HG03039 (cell line): ENCODE results near the gene SMDT1.

Experiments used
- ATAC-seq: cut with Tn5 transposase; IDR thresholded peaks from one replicate; pipeline ENCODE4 v1.9.1; 2021; ENCODE audit warnings: mild to moderate bottlenecking, moderate library complexity; ENCODE audit not compliant: unreplicated experiment

Gene SMDT1, protein sequence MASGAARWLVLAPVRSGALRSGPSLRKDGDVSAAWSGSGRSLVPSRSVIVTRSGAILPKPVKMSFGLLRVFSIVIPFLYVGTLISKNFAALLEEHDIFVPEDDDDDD

DNA sequence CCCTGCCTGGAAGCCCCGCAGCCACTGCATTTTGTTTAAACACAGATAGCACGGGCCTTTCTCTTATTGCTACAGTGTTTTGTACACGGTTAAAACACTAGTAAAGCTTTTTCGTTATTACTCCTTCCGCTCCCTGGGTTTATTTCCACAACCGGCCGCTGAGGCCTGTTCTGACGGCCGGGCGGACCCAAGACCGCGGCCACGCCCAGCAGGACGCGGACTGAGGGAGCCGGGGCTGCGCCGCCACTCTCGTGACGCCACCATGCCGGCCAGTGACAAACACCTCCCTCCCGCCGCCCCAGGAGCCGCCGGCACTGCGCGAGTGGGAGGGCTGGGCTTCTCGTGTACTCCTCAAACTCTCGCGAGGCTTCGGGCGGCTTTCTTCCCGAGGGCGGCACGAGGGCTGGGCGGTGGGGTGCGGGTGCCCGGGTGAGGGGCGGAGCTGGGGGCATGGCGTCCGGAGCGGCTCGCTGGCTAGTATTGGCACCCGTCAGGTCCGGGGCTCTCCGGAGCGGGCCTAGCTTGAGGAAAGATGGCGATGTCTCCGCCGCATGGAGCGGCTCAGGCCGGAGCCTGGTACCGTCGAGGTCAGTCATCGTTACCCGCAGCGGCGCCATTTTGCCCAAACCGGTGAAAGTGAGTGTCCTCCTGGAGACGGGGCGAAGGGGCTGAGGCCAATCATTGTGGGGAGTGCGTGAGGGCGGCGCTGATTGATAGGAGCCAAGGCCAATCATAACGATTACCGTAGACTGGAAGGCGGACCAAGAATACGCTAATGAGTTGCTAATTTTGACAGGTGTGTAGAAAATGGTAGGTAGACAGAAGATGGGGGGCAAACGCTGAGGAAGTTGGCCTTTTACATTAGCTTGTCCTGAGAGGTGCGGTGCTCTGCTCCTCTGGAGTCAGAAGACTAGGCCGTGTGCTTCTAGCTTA, at the start of gene SMDT1:
Gene SMDT1, plus strand, starts transcription at position 382 of the 933 bp plus-strand sequence. Its CDS starts 69 bp downstream, at position 451.
- peak; percentile 83 for ATAC-seq

DNA sequence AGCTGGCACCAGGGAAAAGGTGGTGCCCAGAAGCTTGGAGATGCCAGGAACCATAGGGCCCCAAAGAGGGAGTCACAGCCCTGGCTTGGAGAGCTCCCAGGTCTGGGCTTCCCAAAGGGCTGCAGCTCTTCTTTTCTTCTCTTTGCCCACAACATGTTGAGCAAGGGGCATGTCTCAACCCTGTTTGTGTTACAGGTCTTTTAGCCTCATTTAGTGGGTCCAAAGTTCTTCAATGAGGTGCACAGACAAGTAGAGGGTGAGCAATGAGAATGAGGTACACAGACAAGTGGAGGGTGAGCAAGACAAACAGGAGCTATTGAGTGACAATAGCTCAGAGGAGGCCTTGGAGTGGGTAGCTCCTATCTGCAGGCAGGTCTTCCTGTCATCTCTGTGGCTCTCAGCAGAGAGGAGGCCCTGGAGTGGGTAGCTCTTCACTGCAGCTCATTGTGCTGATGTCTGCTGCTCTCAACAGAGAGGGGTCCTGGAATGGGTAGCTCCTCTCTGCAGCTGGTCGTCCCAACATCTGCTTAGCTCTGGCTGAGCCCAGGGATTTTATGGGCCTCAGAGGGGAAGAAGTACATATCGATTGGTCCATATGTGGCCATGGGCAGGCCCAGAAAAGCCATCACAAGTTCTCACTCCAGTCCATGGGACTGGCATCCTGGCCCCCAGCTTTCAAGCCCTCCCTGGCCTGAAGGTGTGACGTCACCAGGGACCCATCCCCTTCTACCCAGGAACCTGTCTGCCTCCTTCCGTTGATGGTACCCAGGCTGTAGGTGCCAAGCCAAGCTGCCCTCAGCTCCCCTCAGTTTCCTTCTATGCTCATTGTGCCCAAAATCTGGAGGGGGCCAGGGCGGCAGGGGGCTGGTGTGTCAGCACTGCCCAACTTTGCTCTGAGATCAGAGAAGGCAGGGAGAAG, 46.0 kb upstream of the SMDT1 start:
- no peak for ATAC-seq

DNA sequence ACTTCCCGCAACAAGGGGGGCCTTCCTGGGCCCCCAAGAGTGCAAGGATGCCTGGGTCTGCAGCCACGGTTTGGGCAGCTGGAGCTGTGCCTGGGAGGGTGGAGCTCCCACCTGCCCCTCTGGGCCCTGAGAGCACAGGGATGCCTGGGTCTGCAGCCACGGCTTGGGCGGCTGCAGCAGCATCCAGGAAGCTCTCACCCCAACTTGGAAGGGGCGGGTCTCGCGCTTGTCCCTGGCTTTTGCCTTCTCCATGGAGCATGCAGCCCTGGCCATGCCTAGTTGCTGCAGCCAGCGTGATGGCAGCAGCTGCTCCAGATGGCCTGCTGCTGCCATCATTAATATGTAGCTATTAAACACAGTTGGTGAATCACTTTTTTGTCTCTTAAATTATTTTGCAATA, 44.2 kb upstream of the SMDT1 start:
- no peak for ATAC-seq

DNA sequence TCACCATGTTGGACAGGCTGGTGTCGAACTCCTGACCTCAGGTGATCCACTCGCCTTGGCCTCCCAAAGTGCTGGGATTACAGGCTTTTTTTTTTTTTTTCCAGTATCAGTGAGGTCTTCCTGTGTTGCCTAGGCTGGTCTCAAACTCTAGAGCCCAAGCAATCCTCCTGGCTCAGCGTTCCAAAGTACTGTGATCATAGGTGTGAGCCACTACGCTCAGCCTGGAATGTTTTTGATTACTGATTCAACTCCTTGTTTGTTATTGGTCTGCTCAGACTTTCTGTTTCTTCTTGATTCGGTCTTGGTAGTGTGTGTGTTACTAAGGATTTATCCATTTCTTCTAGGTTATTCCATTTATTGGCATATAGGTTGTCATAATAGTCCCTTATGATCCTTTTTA, 40.2 kb upstream of the SMDT1 start:
- ATAC-seq, result no peak

DNA sequence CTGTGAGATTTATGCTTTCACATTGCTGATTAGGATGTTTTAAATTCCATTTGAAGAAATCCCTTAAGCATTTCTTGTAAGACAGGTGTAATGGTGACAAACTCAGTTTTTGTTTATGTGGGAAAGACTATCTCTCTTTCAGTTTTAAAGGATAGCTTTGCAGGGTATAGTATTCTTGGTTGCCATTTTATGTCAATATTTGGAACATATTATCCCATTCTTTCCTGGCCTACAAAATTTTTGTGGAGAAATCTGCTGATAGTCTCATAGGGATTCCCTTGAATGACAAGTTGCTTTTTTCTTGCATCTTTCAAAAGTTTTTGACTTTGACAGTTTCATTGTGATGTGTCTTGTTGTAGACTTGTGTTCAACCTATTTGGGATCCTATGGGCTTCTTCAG, 37.7 kb upstream of the SMDT1 start:
- no peak for ATAC-seq

DNA sequence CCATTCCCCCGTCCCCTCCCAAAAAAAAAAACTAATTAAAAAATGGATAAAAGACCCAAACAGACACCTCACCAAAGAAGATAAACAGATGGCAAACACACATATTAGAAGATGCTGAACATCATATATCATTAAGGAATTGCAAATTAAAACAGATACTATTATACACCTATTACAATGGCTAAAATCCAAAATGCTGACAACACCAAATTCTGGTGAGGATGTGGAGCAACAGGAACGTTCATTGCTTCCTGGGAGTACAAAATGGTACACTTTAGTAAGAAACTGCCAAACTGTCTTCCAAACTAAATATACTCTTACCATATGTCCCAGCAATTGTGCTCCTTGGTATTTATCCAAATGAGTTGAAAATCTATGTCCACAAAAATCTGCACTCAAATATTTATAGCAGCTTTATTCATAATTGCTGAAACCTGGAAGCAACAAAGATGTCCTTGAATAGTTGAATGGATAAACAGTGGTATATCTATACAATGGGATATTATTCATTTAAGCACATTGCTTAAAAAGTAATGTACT, 28.8 kb upstream of the SMDT1 start:
- no peak for ATAC-seq

DNA sequence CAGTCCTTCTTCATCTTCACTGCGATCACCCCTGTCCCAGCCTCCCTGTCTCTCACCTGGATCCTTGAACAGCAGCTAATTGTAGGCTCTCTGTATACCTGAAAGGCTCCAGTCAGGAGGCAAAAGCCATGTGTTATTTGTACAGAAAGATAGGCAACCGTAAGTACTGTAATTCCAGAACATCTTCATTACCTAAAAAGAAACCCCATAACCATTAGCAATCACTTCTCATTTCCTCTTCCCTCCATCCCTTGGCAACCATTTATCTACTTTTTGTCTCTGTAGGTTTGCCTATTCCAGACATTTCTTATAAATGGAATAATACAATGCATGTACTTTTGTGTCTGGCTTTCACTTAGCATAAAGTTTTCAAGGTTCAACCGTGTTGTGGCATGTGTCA, 26.7 kb upstream of the SMDT1 start:
- no peak for ATAC-seq

DNA sequence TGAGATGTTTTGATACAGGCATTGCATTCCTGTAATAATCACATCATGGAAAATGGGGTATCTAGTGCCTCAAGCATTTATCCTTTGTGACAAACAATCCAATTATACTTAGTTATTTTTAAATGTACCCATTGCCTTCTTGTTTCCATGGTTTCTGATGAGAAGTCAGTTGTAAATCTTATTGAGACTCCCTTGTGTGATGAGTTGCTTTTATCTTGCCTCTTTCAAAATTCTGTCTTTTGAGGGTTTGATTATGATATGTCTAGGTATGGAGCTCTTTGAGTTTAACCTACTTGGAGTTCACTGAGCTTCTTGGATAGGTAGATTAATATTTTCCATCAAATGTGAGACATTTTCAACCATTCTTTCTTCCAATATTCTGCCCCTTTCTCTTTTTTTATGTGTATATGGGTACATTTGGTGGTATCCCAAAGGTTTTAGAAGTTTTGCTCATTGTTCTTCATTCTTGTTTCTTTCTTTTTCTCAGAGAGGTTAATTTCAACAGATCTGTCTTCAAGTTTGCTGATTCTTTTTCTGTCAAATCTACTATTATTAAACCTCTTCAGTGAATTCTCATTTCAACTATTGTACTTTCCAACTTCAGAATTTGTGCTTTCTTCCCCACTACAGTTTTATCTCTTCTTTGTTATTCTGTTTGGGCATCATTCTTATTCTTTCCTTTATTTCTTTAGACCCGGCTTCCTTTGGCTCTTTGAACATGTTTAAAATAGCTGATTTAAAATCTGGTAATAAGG, 22.6 kb upstream of the SMDT1 start:
- ATAC-seq, result no peak

DNA sequence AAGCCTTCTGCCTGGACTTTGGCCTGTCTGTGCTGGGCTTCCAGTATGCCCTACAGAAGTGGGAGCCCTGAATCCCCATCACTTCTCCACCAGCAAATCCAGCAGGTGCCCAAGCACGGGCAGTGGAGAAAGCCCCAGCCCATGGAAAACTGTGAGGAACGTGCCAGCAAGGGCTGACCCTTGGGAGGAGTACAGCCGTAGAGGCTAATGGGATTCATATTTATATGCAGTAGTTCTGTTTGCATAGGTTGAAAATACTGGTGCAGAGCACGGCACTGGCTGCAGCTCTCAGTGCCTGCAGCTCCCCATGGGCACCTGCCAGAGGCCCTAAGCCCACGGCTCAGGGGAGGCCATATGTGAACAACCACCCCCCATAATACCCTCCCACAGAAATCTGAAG, 19.0 kb upstream of the SMDT1 start:
- ATAC-seq, result no peak

DNA sequence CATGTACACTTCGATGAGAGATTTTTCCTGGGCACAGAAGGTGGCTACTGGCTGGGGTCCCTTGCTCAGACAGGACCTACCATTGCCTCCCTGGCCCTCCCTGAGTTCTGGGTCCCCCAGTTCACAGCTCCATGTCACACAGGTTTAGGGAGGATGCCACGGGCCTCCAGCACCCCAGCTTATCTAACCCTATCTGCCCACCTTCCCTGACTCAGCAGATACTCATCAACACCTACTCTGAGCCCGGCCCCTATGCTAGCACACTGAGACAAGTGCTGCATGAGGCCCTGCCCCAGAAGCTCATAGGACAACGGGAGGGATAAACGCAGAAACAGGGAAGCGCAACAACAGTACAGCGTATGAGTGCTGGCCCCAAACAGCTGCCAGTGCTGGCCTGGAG, 18.5 kb upstream of the SMDT1 start:
- ATAC-seq, result no peak

DNA sequence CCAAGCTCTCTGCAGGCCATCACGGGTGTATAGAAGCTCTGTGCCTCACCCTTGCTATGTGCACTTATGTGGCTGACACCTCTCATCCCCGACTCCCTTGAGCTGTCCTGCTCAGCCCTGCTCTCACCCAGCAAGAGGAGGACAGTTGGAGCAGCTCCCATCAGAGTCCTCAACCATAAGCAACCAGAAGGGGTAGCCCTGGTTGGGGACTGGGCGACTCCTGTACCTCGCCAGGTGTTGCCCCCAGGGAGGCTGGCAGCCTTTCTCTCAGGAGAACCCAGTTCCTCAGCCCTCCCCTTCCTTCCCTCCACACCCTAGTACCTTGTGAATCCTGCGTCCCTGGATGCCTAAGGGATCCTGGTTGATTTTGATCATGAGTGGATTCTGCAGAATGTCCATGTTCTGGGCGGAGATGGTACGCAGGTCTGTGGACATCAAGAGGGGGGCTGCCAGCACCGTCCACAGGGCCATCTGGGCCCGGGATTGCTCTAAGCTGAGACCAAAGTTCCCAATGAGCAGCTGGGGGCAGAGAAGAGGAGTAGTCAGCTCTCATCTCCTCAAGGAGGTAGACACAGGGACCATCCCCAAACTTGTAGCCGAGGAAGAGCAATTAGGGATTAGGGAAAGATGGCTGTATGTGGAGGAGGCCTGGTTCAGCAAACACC, 16.9 kb upstream of the SMDT1 start:
- no peak for ATAC-seq

DNA sequence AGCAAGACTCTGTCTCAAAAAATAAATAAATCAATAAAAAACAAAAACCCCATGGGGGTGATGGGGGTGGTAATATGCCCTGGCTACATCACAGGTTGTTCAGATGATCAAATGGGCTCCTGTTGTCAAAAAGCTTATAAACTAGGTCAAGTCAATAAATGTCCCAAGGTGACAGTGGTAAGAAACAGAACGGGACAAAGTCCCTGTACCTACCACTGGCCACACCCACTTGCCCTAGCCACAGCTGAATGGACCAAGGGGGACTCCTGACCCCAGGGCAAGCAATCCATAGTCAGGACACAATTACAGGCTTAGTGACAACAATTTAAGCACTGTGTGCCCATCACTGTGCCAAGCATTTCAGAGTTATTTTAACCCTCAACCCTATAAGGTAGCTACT, 14.9 kb upstream of the SMDT1 start:
- ATAC-seq, result no peak

DNA sequence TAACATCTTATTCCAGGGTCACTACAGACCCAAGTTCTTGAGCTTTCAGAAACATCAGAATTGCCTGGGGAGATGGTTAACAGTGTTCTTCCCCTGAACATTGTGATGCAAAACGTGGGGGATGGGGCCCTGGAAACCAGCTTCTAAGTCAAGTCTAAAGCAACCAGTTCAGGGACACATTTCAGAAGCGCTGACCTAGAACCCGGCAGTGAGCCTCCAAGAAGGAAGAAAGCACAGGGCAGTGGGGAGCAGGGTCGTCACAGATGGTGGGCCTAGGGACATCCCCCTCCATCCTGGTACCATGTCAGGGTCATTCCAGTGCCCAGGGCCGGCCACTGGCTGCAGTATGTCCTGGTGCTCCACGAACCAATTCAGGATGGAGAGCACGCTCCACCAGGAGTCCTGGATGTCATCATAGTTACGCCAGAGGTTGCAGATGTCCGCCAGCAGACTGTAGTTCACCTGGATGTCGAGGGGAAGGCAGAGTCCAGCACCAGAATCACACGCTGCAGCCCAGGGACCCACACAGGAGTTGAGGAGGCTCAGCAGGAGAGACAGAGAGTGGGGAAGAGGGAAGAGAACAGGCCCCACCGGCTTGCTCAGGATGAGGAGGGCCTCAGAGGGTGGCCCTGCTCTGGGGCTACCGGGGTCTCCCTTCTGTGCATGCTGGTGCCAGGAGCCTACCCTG, 13.9 kb upstream of the SMDT1 start:
- ATAC-seq, result no peak

DNA sequence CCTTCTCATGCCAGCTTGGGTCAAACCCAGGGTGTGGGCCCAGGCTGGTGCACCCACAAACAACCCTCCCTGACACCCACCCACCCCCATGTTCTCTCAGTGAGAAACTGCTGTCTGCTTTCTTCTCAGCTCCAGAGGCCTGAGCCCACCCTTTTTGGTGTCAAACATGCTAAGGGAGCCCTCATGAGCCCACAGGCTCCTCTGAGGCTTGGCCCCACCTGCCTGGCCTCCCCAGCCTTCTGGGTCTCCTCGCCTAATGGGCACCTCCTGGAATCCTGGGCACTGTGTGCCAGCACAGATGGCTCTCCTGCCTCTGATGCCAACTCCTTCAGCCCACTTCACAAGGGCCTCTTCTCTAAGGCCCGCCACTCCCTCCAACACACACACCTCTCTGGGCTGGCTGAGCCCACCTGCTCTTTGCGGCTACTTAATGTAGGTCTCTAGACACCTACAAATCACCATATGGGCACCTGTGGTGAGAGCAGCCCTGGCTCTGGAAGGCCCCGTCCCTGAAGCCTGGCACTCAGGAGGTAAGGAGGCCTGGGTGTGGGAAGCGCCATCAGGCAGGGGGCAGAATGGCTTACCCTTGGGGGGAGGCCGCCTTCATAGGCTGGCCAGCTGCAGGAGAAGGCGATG, 13.3 kb upstream of the SMDT1 start:
- ATAC-seq, result no peak

DNA sequence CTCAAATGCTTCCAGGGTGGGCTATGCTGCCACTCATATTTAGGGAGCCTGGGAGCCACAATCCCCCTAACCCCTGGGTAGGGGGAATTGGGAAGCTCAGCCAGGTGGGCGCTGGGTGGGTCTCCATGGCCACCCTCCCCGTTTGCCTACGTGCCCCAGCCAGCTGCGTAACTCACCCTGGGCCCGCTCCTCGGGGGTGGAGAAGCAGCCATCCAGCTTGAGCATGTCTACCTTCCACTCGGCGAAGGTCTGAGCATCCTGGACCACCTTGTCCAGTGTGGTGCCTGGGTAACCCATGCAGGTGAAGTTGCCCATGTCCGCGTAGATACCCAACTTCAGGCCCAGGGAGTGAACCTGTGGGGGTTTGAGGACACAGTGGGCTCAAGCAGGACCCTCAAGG, 12.6 kb upstream of the SMDT1 start:
- no peak for ATAC-seq

DNA sequence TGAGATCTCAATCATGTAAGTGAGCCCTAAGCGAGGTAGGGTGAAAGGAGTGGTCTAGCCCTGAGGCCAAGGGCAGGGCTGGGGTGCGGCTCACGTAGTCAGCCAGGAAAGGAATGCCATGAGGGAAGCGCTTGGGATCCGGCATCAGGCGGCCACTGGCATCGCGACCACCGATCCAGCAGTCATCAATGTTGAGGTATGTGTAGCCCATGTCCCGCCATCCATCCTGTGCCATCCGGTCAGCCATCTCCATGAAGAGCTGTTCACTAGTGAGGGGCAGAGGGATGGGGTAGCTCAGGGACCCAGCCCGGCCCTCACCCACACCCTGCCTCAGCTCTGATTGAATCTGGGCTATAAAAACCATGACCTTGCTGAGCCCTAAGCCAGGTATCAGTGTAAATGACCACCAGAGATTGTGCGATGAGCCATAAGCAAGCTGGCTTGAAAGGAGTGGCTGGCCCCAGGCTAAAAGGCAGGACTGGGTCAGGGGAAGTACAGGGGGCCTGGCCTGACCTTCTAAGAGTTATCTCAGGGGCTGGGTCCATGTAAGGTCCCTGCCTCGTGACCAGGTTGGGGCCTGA, 11.7 kb upstream of the SMDT1 start:
- no peak for ATAC-seq

DNA sequence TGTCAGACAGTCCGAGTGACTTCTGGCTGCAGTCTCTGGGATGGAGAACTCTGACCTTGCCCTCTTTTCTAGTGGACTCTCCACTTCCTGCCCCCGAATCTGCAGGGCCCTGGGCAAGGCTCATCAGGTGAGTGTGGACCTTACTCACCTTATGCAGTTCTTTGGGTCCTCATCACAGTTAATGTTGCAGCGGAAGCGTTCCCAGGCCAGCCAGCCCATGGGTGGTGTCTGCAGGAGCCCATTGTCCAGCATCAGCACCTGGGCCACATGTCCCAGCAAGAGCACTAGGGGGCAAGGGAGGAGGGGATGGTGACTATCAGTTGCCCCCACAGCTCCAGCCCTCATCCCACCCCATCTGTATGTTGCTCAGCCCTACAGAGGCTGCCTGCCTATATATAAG, 11.2 kb upstream of the SMDT1 start:
- ATAC-seq, result no peak

DNA sequence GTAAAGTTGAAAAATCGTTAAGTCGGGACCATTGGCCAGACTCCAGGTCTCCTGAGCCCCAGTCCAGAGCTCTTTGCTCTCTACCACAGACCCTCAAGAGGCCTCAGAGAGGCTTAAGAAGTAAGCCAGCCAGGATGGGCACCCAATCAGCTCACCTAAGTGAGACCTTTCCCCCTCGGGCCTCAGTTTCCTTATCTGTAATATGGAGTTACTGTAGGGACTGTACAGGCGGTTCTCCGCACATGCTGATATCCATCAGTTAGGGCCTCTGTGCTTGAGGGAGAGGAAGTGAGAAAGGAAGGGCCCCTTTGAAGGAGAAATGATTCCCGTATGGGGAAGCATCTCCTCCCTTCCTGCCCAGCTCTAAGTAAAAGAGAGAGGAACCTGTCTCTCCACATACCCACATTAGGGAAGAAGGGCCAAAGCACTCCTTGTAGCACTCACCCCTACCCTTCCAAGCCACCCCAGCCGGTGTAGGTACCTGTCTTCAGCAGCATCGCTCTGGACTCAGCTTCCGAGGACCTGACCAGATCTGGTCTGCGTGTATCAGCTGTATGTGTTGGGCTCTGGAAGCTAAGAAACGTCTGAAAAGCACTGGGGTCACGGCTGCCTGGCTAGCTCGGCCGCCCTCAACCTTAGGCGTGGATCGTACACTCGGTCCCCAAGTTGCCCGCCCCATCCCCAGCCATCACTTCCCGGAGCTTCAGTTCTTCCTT, 9.5 kb upstream of the SMDT1 start:
- ATAC-seq, result no peak
